Endothelial cell of umbilical vein (primary cell): Measurements from ENCODE around the gene LRRTM4. TPM values are rescaled to one million over a fixed set of nuclear protein-coding genes. Genes with fewer than 3 reads are reported as not detected.

Experiments
- BruUV-seq: library from RNA; stranded (reverse); fragments of 400-500 nt; replicated peaks from 2 replicates; lab custom pipeline; 2021; lab: Mats Ljungman, UMichigan
- CTCF ChIA-PET: fragments of 300-600, 350-600 bp; sonication (Branson Sonifier 250); formaldehyde crosslinking; loops from one replicate; lab custom pipeline; 2021; ENCODE audit warnings: antibody characterized with exemption, inconsistent platforms; lab: Charles Lee
- POLR2A ChIA-PET: fragments of 300-600, 350-600 bp; sonication (Branson Sonifier 250); formaldehyde crosslinking; loops from one replicate; lab custom pipeline; 2021; ENCODE audit warnings: antibody characterized with exemption, inconsistent platforms; lab: Charles Lee
- DNase-seq: peaks from one replicate; pipeline ENCODE4 v3.0.0-alpha.2; 2011; ENCODE audit warnings: low read depth, low spot score
- FAIRE-seq: peaks from 2 replicates; lab custom pipeline; 2011; peaks lifted over from hg19 to GRCh38; lab: Jason Lieb, UNC
- H2AFZ ChIP-seq: 2 replicates; pipeline ENCODE4 v1.6.0; 2012; ENCODE audit warnings: low read depth, low read length, control low read depth, inconsistent platforms
- H3K27ac ChIP-seq: 2 replicates; pipeline ENCODE4 v1.5.1; 2011; ENCODE audit warnings: low read depth, mild to moderate bottlenecking, control low read depth, low read length, moderate library complexity; ENCODE audit not compliant: insufficient read depth
- H3K27me3 ChIP-seq, 2 experiments: 2 replicates each; pipeline versions ENCODE4 v1.6.0 to v1.6.1; 2011; ENCODE audit warnings: low read length in 2 of 2, mixed read lengths in 1 of 2; ENCODE audit not compliant: control insufficient read depth in 2 of 2, insufficient read depth in 2 of 2
- H3K36me3 ChIP-seq, 2 experiments: 2 replicates in 1 of 2; 3 replicates in 1 of 2; pipeline ENCODE4 v1.5.1; 2011; ENCODE audit warnings: low read length in 2 of 2, mild to moderate bottlenecking in 1 of 2, moderate library complexity in 1 of 2; ENCODE audit not compliant: control insufficient read depth in 2 of 2, insufficient read depth in 2 of 2; ENCODE audit errors: extremely low read depth in 1 of 2
- H3K4me1 ChIP-seq: 3 replicates; pipeline ENCODE4 v1.5.1; 2011; ENCODE audit warnings: mild to moderate bottlenecking, low read length; ENCODE audit not compliant: control insufficient read depth, insufficient read depth; ENCODE audit errors: extremely low read depth
- H3K4me2 ChIP-seq: 2 replicates; pipeline ENCODE4 v1.6.1; 2011; ENCODE audit warnings: low read length, control low read depth, mixed read lengths; ENCODE audit not compliant: insufficient read depth
- H3K4me3 ChIP-seq, 3 experiments: fragments of 200-600 bp in 1 of 3; sonication (generic), shearing (Covaris generic) in 1 of 3; replicated peaks in 1 of 3; 2 replicates each; pipeline ENCODE4 v1.5.1; 2011 to 2016; ENCODE audit warnings: control low read depth in 3 of 3, low read length in 3 of 3, mild to moderate bottlenecking in 2 of 3, inconsistent platforms in 1 of 3, low read depth in 1 of 3, moderate library complexity in 1 of 3; ENCODE audit not compliant: insufficient read depth in 1 of 3
- H3K79me2 ChIP-seq: 2 replicates; pipeline ENCODE4 v1.6.0; 2012; ENCODE audit warnings: low read length, inconsistent platforms; ENCODE audit not compliant: control insufficient read depth, insufficient read depth
- H3K9ac ChIP-seq: replicated peaks from 2 replicates; pipeline ENCODE3; 2011; ENCODE audit warnings: low read length, control low read depth; ENCODE audit not compliant: insufficient read depth; ENCODE audit errors: extremely low read depth
- H3K9me1 ChIP-seq: replicated peaks from 3 replicates; pipeline ENCODE4 v1.6.0; 2011; ENCODE audit warnings: mild to moderate bottlenecking, low read length; ENCODE audit not compliant: control insufficient read depth, insufficient read depth; ENCODE audit errors: extremely low read depth
- H3K9me3 ChIP-seq: replicated peaks from 2 replicates; pipeline ENCODE4 v1.5.1; 2012; ENCODE audit warnings: low read length, inconsistent platforms; ENCODE audit not compliant: control insufficient read depth, insufficient read depth
- H4K20me1 ChIP-seq: replicated peaks from 2 replicates; pipeline ENCODE3; 2011; ENCODE audit warnings: mild to moderate bottlenecking, low read length; ENCODE audit not compliant: control insufficient read depth, insufficient read depth; ENCODE audit errors: extremely low read depth
- CTCF ChIP-seq, 2 donors: IDR thresholded peaks; 1 replicate in 1 of 2; 2 replicates in 1 of 2; pipeline ENCODE4 v1.5.1; 2011; ENCODE audit warnings: low read length in 2 of 2, mild to moderate bottlenecking in 2 of 2, moderate library complexity in 2 of 2, control low read depth in 1 of 2, inconsistent platforms in 1 of 2, low read depth in 1 of 2; ENCODE audit not compliant: insufficient read depth in 1 of 2; ENCODE audit errors: extremely low read depth in 1 of 2
- EZH2 ChIP-seq: IDR thresholded peaks from 2 replicates; pipeline ENCODE4 v1.6.1; 2012; ENCODE audit warnings: borderline replicate concordance, low read depth, mild to moderate bottlenecking, moderate library complexity, low read length, inconsistent platforms; ENCODE audit not compliant: severe bottlenecking
- FOS ChIP-seq: IDR thresholded peaks from 2 replicates; pipeline ENCODE4 v1.6.1; 2011; ENCODE audit warnings: mild to moderate bottlenecking, low read length, moderate library complexity, borderline replicate concordance; ENCODE audit not compliant: insufficient read depth
- GATA2 ChIP-seq: IDR thresholded peaks from 2 replicates; pipeline ENCODE4 v1.7.0; 2011; ENCODE audit warnings: low read depth, mild to moderate bottlenecking, moderate library complexity, mixed read lengths, low read length; ENCODE audit not compliant: insufficient read length, insufficient read depth
- JUN ChIP-seq: IDR thresholded peaks from 2 replicates; pipeline ENCODE4 v1.6.1; 2011; ENCODE audit warnings: borderline replicate concordance, low read depth; ENCODE audit not compliant: insufficient read length, insufficient read depth
- MAX ChIP-seq: IDR thresholded peaks from 2 replicates; pipeline ENCODE4 v1.6.1; 2011; ENCODE audit not compliant: insufficient read depth, insufficient read length
- MYC ChIP-seq: IDR thresholded peaks from one replicate; pipeline ENCODE4 v1.6.1; 2011; ENCODE audit warnings: mild to moderate bottlenecking, low read depth, low read length
- POLR2A ChIP-seq: IDR thresholded peaks from 2 replicates; pipeline ENCODE4 v1.6.1; 2012; ENCODE audit warnings: low read depth, mild to moderate bottlenecking, control low read depth, low read length
- POLR2AphosphoS5 ChIP-seq: IDR thresholded peaks from 2 replicates; pipeline ENCODE4 v1.6.1; 2012; ENCODE audit warnings: low read depth, mild to moderate bottlenecking, control low read depth, low read length, moderate library complexity; ENCODE audit not compliant: insufficient read depth
- dilution Hi-C: fragments of 300-500 bp; cut with MboI; formaldehyde crosslinking; loops from one replicate; pipeline ENCODE4 v1.15.0; 2019; ENCODE audit warnings: low sequenced_read_pairs; ENCODE audit not compliant: extremely low pct_ligation_motif_present
- intact Hi-C: fragments of 100-400 bp; cut with micrococcal nuclease; formaldehyde crosslinking; loops from one replicate; pipeline ENCODE4 v1.10.0; 2022
- polyA plus RNA-seq, 4 experiments: library from polyadenylated mRNA; depleted of rRNA in 3 of 4; stranded (reverse) in 3 of 4; unstranded in 1 of 4; fragments of >200 nt; gene quantifications; 2 replicates each; pipeline versions ENCODE4 v1.2.1 to v1.2.3, GENCODE V29; 2011 to 2012; ENCODE audit warnings: missing spikeins in 1 of 4
- total RNA-seq: library from RNA; stranded (reverse); gene quantifications from 2 replicates; pipeline ENCODE4 v1.2.3, GENCODE V29; 2021

The LRRTM4 gene
- total and polyA plus RNA-seq, 2 donors (not counting 3 experiments of a cell fraction or from before 2014, with no cell fraction given): not detected

GRCh38 chr2:77155511-77155910, 366.7 kb downstream of the LRRTM4 start:
- Histone ChIP-seq H3K9me3 (no peaks in the 10 kb centered on the region), H3K4me3 (no peak overlapping the region), H3K36me3 (no peaks in the 10 kb centered on the region), H3K9me1 (no peaks in the 10 kb centered on the region), H4K20me1 (no peaks in the 10 kb centered on the region), H3K79me2 (no peaks in the 10 kb centered on the region), H3K27ac (no peak overlapping the region), H3K4me2 (no peak overlapping the region), H2AFZ (no peak overlapping the region), H3K4me1 (no peaks in the 10 kb centered on the region), H3K27me3 (no peaks in the 10 kb centered on the region), H3K9ac (no peak overlapping the region)
- DNase-seq (no peak), FAIRE-seq (no peak)
- dilution Hi-C loops (no loop called here), intact Hi-C loops (no loop called here)
- CTCF ChIA-PET: interaction anchor here (0.6 kb wide), 1 partner anchor 716 kb away, joined by 3 read pairs; no protein-coding TSS in a partner anchor
- POLR2A ChIA-PET: no interaction called here
- no peak for TF ChIP-seq POLR2AphosphoS5
- TF ChIP-seq MAX: no peak
- no peak for TF ChIP-seq MYC
- no peak for TF ChIP-seq EZH2
- no peak for TF ChIP-seq POLR2A
- no peak for TF ChIP-seq JUN
- no TSS peak for BruUV-seq

GRCh38 chr2:77149565-77149964, 372.6 kb downstream of the LRRTM4 start:
- no peaks in the 10 kb centered on the region for H3K4me1 ChIP-seq
- no peaks in the 10 kb centered on the region for H3K36me3 ChIP-seq
- dilution Hi-C loops: no loop called here
- FAIRE-seq (no peak), DNase-seq (no peak)
- peaks cover 3% of the 10 kb centered on the region for H3K9me3 ChIP-seq
- intact Hi-C loops: no loop called here
- no peak overlapping the region for H3K4me3 ChIP-seq
- no peak overlapping the region for H2AFZ ChIP-seq
- no TSS peak for BruUV-seq
- ChIA-PET POLR2A (no interaction called here), CTCF (no interaction called here)
- H3K9me1 ChIP-seq: no peaks in the 10 kb centered on the region
- no peak overlapping the region for H3K9ac ChIP-seq
- no peaks in the 10 kb centered on the region for H3K27me3 ChIP-seq
- H3K4me2 ChIP-seq: no peak overlapping the region
- H4K20me1 ChIP-seq: no peaks in the 10 kb centered on the region
- TF ChIP-seq JUN (no peak), POLR2A (no peak), MAX (no peak), GATA2 (no peak), MYC (no peak), FOS (no peak), POLR2AphosphoS5 (no peak), EZH2 (no peak), CTCF (IDR thresholded peaks at IDR 0.05; ENCODE audit: extremely low read depth in 1 of 2, insufficient read depth in 1 of 2, low read depth in 1 of 2, low read length in 2 of 2) (no peak)
- H3K79me2 ChIP-seq: no peaks in the 10 kb centered on the region
- H3K27ac ChIP-seq: no peak overlapping the region
